SHP77 (cell line): Measurements from ENCODE around the gene ACP6.

ENCODE experiments used
- DNase-seq, 2 experiments: peaks; one replicate each; lab custom pipeline; 2025; lab: John Stamatoyannopoulos, UW

The ACP6 gene

DNA sequence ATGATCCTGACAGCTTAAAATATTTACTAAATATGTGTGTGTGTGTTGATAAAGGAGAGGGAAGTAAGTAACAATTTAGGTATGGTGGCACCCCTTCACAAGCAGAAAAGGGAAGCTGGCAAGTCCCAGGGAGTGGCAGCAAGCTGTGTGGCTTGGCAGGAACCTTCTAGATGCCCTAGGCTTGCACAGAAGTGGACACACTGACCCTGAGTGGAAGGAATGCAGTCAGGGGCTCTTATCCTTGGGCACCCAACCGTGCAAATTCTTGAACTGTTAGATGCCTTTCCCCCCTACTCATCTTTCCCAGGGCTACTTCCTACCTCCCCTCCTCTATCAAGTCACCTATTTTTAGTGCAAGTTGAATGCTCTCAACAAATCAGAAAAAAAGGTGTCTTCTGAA is 18.9 kb downstream of the ACP6 start:
- DNase-seq = no peak

GRCh38 chr1:147648933-147649332 is 21.4 kb downstream of the ACP6 start:
- no peak for DNase-seq

DNA sequence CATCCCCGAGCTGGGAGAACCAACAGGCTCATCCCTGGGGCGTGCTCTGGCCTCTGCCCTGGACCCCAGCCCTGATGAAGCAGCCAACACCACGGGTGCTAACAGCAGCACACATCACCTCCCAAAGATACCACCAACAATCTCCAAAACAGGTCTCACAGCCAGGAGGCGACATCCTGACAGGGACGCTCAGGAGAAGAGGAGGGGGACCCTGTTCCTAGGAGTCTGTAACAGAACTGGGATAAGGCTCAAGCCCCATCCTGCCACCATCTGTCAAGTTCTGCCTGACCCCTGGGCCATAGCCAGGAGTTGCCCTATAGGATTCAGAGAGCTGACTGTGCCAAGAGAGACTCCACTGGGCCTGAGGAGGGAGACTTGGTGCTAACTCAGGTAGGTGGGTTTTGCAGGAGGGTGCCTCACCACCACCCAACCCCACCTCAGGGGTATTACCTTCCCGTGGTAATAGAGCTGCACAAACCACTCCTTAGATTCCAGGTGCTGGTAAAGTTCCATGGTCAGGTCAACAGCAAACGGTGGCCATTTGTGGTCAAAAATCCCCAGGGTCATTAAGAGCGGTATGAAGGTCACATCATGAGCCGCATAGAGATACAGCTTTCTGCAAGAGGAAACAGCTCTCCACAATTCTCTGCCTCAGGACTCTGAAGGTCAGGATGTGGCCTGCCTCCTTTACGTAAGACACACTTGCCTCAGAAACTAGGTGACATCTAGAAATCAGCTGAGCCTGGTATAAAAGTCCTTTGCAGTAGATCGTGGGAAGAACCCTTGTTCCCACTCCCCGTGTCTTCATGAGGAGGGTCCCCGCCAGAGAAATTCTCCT is 22.3 kb downstream of the ACP6 start:
- DNase-seq = no peak

- no peak for DNase-seq
Observed at GRCh38 chr1:147643974-147644373, 26.4 kb downstream of the ACP6 start.

DNA sequence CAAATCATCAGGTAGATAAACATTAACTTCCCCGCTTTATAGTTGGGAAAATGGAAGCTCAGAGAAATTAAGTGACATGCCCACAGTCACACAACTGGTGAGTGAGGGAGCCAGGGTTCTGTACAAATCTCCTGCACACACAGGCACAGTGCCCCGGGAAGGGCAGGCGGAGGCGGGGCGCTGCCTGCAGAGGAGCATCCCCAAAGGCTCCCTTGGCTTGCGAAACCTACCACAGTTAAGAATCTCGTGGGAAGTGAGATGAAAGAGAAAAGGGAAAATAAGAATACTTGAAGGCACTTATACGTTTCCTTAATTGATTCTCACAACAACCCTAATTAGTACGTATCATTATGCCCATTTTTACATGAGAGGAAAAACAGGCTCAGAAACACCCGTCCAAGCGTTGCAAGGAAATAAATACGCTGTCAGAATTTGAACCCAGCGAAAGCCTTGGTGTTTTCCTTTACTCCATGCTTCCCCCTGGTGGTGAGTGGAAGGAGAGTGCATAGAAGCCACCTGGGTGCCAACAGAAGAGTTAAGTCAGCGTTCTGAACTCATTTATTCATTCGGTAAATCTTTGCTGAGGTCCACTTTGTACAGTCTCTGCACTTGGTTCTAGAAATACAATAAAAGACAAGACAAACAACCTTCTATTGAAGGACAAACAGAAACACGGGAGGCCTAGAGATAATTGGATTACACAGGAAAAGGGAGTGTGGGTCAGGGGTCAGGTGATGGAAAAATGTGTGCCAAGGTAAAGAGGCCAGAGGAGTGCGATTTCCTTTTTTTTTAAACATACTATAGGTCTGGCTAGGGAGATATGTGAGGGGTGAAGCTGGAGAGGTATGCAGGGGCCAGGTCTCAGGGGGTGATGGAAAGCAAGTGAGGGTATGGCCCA is 28.4 kb downstream of the ACP6 start:
- peak; percentile 80 to 82 for DNase-seq

DNA sequence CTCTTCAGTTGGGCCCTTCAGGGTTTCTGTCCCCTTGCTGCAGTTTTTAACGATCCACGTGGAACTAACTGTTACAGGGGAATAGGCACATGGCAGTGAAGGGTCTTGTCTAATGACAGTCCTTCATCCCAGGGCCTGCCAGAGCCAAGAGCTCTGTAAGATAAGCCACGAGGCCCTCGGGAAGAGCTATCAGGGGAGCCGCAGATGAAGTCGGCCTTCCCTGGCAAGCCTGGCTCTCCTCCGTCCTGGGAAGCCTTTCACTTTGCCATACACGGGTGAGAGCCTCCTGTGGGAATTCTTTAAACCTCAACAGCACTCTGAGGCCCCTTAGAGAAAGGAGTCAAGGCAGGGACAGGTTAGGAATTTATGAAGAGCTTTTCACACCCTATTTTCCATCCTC is 29.0 kb downstream of the ACP6 start:
- DNase-seq = no peak

GRCh38 chr1:147640553-147641165 is 29.7 kb downstream of the ACP6 start:
- peak; percentile 88 to 90 for DNase-seq

DNA sequence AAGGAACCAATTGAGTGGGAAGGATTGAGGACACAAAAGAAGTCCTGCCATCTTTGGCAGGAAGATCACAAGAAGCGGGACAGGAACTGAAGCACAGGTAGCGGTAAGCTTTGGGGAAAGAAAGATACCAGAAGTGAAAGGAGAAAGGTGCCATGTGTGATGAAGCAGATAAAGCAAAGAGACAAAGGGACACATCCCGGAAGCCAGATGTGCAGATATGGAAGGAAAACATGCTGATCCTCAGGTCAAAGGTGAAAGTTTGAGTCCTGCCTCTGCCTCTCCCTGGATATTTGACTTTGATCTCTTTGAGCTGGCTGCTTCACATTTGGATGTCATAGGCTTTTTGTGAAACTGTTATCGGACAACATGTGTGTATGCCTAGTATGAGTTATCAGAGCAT is 34.0 kb downstream of the ACP6 start:
- DNase-seq = no peak

GRCh38 chr1:147635342-147635741 is 35.0 kb downstream of the ACP6 start:
- no peak for DNase-seq

DNA sequence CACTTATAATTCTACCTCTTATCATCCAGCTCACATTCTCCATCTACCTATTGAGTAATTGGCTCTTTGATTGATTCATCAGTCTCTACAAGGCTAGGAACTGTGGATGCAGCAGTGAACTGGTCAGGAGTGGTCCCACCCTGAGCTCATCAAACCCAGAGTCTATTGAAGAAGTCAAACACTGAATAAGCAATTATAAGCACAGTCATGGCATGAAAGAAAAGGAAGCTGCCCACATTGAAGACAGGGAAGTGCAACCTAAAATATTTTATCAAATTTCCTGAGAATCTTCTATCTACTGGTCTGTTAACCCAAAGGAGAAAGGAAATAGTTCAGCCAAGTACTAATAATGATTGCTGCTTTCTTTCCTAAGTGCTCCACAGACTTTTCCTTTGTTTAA is 35.7 kb downstream of the ACP6 start:
- no peak for DNase-seq

DNA sequence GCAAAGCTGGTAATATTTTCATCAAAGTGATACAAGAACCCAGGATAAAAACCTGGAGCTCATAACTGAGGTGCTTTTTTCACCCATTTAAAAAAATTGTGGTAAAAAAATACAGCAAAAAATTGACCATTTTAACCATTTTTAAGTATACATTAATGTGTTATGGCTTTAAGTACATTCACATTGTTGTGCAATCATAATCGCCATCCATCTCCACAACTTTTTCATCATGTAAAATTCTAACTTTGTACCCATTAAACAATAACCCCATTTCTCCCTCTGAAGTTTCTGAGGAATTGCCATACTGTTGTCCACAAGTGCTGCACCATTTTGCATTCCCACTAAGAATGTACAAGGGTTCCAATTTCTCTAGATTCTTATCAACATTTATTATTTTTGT is 36.6 kb downstream of the ACP6 start:
- DNase-seq = no peak

DNA sequence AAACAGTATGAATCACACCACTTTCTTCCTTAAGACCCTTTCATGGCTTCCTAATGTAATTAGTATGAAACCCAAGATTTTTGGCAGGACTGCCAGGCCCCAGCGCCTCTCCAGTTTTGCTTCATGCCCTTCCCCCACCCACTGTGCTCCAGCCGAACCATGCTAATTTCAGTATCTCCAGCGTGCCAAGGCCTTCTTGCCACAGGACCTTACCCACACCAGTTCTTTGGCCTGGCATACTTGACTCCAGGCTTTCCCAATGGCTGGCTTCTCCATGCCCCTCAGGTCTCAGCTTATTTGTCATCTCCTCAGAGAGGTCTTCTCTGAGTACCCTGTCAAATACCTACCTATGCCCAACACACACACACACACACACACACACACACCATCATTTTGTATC is 38.5 kb downstream of the ACP6 start:
- no peak for DNase-seq

DNA sequence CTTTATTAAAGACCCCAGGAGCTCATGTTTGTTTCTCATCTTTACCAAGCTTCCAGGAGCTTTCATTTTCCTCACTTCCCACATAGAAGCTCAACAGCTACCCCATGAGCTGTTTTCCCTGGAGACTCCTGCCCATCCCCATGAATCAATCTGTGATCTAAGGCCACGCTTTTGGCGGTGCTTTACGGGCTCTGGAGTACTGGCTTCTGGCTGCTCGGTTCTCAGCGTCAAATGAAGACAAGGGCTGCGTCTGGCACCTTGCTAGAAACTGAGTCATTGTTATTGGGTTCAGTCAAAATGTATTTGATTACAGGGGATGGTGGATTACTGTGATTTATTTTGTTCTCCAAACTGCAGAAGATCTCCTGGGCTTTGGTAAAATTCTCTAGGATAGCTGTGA is 39.9 kb downstream of the ACP6 start:
- DNase-seq = no peak

DNA sequence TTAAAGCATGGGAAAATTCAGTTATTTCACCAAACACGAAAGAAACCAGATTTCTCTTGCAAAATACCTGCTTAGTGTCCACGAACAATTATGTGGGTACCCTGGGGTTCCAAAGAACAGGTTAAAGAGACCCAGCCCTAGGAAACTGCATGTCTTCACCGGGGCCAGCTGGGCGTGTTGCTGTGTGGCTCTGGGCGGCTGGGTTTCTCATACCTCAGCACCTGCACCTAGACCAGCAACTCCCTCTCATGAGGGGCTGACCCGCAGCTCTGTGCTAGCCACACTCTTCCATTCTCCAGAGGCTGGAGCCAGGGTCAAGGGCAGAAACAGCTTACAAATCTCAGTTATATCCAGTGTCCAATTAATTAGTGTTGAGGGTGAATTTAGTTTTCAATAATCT is 40.3 kb downstream of the ACP6 start:
- no peak for DNase-seq

DNA sequence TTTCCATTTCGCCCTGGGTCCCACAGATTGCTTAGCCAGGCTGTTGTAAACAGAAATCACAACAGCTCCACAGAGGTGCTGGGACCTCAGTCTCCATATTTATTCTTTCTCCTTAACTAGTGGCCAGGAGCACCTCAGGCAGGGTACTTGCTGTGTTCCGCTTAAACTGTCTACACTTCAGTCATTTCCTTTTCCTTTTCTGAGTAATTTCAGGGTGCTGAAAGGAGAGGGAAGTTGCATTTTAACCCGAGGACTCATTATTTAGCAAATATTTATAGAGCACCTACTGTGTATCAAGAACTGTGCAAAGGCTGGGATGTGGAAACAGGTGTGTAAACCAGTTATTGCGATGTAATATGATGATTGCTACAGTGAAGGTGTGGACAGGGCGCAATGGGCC is 41.9 kb downstream of the ACP6 start:
- DNase-seq = no peak

- peak; percentile 74 to 77 for DNase-seq
Observed at GRCh38 chr1:147627435-147628110, 42.8 kb downstream of the ACP6 start.

DNA sequence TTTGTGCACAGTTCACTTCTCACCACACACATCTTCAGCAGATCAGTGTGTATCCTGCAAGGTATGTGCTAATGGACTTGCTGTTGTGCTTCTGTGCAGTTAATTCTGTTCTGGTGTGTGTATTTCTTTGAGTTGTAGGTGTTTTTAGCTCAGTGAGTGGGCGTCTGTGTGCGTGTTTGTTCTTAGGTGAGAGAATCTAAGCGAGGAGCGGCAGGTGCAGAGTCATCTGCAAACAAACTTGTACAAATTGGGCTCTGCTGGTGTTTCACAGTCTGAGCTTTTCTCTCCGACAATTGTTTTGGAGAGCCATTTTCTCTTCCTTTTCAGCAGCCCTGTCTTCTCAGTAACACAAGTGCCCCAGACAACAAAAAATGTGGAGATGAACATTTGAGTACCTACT is 43.6 kb downstream of the ACP6 start:
- peak; percentile 48 to 71 for DNase-seq

GRCh38 chr1:147626291-147626690 is 44.0 kb downstream of the ACP6 start:
- DNase-seq = no peak

DNA sequence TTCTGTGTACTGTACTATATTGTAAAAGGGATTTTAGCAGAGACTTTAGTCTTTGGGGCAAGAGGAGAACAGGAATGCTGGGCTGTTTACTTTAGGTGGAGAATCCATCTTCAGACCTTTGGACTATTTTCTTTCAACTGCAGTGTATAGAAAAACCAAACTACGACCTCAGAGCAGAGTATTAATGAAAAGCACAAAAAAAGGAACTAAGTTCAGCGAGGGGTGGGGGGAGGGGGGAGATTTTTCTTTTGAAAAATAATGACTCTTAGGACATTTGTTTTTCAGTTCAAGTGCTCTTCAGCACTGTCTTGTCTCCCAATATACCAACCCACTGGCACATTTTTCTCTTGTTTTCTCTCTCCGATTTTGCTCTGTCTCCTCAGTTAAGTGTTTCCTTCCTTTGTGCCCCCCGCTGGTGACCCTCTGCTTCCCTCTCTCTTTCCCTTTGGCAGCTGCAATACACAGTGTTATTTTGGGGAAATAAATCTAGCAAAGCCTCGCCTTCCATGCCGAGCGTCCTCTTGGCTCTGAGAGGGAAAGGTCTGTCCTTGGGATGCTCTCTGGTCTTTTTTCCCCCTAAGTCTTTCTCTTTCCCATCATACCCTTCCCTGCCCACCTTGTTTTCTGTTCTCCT is 44.8 kb downstream of the ACP6 start:
- DNase-seq = no peak

GRCh38 chr1:147624529-147624928 is 45.8 kb downstream of the ACP6 start:
- no peak for DNase-seq

GRCh38 chr1:147624011-147624410 is 46.3 kb downstream of the ACP6 start:
- DNase-seq = no peak

GRCh38 chr1:147622731-147623130 is 47.6 kb downstream of the ACP6 start:
- DNase-seq = no peak
